GM12875 (cell line): ENCODE data around the gene KIF6.
"Not testable (repeated sequence)": the region's sequence is repeated elsewhere in the genome, so short reads cannot be mapped to it uniquely, and the experiment has no call there.

ENCODE experiments used
- H3K4me3 ChIP-seq: one replicate; pipeline ENCODE4 v1.5.1; 2011; ENCODE audit warnings: low read depth, low read length, control low read depth
- TF ChIP-seq, protein P1 (sequence below): IDR thresholded peaks from 2 replicates; pipeline ENCODE4 v1.5.1; 2011; ENCODE audit warnings: low read depth, mild to moderate bottlenecking, control low read depth, inconsistent platforms, low read length, moderate library complexity, borderline replicate concordance; ENCODE audit not compliant: insufficient read depth

The KIF6 gene

DNA sequence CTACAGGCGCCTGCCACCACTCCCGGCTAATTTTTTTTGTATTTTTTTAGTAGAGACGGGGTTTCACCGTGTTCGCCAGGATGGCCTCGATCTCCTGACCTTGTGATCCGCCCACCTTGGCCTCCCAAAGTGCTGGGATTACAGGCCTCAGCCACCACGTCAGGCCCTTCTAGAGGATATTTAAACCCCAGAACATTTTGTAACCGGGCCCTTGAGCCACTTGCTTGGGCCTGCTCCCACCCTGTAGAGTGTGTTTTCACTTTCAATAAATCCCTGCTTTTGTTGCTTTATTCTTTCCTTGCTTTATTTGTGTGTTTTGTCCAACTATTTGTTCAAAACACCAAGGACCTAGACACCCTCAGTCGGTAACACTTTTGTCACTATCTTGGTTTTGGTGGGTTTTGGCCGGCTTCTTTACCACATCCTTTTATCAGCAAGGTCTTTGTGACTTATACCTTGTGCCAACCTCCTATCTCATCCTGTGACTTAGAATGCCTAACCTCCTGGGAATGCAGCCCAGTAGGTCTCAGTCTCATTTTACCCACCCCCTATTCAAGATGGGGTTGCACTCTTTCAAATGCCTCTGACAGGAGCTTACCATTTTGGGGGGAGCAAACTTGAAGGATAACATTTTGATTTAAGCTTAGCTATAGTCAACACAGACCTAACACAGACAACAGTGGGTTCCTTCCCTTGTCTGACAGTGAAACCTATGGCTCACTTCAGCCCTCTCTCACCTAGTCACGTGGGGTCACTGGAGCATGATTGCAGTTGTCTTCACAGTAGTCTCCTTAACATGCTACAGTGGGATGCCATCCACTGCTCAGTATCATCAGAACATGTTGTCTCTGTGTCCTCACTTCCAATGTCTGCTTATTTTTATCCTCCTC is 27.9 kb upstream of the KIF6 start:
- no peak overlapping the region for H3K4me3 ChIP-seq
- TF ChIP-seq, protein P1, sequence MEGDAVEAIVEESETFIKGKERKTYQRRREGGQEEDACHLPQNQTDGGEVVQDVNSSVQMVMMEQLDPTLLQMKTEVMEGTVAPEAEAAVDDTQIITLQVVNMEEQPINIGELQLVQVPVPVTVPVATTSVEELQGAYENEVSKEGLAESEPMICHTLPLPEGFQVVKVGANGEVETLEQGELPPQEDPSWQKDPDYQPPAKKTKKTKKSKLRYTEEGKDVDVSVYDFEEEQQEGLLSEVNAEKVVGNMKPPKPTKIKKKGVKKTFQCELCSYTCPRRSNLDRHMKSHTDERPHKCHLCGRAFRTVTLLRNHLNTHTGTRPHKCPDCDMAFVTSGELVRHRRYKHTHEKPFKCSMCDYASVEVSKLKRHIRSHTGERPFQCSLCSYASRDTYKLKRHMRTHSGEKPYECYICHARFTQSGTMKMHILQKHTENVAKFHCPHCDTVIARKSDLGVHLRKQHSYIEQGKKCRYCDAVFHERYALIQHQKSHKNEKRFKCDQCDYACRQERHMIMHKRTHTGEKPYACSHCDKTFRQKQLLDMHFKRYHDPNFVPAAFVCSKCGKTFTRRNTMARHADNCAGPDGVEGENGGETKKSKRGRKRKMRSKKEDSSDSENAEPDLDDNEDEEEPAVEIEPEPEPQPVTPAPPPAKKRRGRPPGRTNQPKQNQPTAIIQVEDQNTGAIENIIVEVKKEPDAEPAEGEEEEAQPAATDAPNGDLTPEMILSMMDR = no peak

DNA sequence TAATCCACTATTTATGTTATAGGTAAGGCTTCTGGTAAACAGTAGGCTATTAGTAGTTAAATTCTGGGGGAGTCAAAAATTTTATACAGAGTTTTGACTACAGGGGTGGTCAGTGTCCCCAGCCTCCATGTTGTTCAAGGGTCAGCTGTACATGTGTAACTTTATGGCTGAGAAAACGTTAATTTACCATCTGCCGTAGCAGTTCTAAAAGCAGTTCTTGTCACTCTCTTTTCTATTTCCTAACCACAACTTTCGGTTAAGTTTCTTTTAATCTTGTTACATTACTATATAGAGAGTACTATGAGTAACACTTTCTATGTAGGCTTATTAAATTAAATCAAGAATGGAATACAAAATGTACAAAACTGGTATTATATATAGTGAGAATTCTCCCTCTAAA is 21.6 kb upstream of the KIF6 start:
- no peak overlapping the region for H3K4me3 ChIP-seq
- TF ChIP-seq, protein P1 = no peak

DNA sequence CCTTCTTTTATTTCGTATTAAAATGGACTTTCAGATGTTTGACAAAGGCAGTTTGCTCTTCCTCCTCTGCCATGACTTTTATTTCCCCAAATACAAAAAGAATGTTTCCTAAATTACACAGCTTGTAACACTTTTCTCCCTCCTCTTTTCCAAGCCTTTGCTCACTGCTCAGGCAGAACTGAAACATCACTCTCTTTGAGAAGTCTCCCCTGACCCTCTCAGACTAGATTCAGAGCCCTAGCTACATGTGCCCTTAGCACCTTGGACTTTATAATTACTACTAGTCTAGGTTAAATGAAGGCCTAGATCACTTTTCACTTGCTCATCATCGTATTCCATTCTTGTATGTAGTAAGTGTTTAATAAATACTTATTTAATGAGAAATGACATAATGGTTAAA is 8.5 kb upstream of the KIF6 start:
- TF ChIP-seq, protein P1 = no peak
- no peak overlapping the region for H3K4me3 ChIP-seq

DNA sequence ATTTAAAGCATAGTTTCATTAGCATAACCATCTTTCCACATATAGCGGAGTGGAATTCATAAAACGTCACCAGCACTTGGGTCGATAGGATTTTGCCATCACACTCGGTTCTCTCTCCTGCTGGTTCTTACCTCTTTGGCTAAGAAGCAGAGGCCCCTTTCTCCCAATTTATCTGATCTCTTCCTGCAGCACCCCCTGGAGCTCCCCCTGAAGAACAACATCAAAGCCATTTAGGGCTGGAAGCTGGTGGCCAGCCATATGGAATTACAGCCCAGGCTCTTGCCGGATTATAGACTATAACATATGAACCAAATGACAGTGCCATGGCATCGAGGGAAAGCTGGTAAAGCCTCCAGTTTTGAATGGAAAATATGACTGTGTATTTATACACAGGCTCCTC is 6.4 kb upstream of the KIF6 start:
- TF ChIP-seq, protein P1 = no peak
- no peak overlapping the region for H3K4me3 ChIP-seq

DNA sequence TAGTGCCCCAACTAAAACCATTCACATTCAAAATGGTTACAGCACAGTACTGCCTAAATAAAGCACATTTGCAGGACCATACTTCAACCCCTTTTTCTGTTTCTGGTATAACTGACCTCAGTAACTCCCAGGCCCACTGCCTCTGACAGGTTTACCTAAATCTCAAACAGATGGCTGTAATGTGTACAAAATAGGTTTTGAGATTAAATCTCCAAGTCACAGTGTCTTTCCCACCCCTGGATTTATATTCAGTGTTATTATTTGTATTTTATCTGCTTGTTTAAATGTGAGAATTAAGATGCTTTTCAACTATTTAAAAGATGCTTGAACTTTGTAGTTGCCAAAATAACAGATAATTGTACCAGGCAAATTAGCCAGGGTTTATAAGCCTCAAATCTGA is 4.7 kb upstream of the KIF6 start:
- TF ChIP-seq, protein P1 = no peak

DNA sequence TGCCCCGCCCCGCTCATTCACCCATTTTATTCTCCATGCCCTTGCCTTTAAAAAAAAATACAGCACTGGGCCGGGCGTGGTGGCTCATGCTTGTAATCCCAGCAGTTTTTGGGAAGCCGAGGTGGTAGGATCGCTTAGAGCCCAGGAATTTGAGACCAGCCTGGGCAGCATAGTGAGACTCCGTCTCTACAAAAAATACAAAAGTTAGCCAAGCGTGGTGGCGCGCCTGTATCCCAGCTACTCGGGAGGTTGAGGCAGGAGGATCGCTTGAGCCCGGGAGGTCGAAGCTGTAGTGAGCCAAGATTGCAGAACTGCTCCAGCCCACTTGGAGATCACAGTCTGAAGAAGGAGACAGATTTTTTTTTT is 407 bp upstream of the KIF6 start:
- no peak overlapping the region for H3K4me3 ChIP-seq

More for the DNA sequence above, 4.7 kb upstream of the KIF6 start:
- H3K4me3 ChIP-seq = no peak overlapping the region

DNA sequence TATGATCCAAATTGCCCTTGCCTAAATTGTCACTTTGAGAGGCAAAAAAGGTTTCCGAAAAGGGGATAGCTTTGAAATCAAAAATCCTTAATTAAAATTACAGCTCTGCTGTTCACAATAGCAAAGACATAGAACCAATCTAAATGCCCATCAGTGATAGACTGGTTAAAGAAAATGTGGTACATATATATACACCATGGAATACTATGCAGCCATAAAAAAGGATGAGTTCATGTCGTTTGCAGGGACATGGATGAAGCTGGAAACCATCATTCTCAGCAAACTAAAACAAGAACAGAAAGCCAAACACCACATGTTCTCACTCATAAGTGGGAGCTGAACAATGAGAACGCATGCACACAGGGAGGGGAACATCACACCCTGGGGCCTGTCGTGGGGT is 1.9 kb downstream of the KIF6 start:
- not testable (repeated sequence) for H3K4me3 ChIP-seq

More for the DNA sequence above, 407 bp upstream of the KIF6 start:
- TF ChIP-seq, protein P1 = no peak
